DND-41 (cell line): ENCODE results near the gene PROM2.

Experiments used
- ATAC-seq: fragments of 200-7000 bp; cut with Tn5 transposase; 3 replicates; pipeline ENCODE4 v1.9.1; 2021; ENCODE audit warnings: low read depth; ENCODE audit not compliant: insufficient read depth
- DNase-seq: peaks from one replicate; pipeline ENCODE4 v3.0.0-alpha.2; 2020
- H2AFZ ChIP-seq: 2 replicates; pipeline ENCODE4 v1.6.0; 2012; ENCODE audit warnings: low read depth, low read length
- H3K27ac ChIP-seq: 2 replicates; pipeline ENCODE4 v1.5.1; 2012; ENCODE audit warnings: low read length, inconsistent platforms
- H3K27me3 ChIP-seq: fragments of 200-600 bp; sonication (generic); 2 replicates; pipeline ENCODE4 v1.6.0; 2012; ENCODE audit warnings: low read length, mild to moderate bottlenecking, inconsistent platforms; ENCODE audit not compliant: insufficient read depth, poor library complexity
- H3K36me3 ChIP-seq: 2 replicates; pipeline ENCODE4 v1.5.1; 2012; ENCODE audit warnings: low read length, inconsistent platforms; ENCODE audit not compliant: insufficient read depth
- H3K4me1 ChIP-seq: 2 replicates; pipeline ENCODE4 v1.5.1; 2012; ENCODE audit warnings: mild to moderate bottlenecking, low read length; ENCODE audit not compliant: insufficient read depth
- H3K4me2 ChIP-seq: 2 replicates; pipeline ENCODE4 v1.6.0; 2012; ENCODE audit warnings: mild to moderate bottlenecking, moderate library complexity, low read length, inconsistent platforms; ENCODE audit not compliant: insufficient read depth
- H3K4me3 ChIP-seq, 2 experiments: fragments of 200-600 bp in 1 of 2; shearing (Covaris generic) in 1 of 2; 2 replicates each; pipeline ENCODE4 v1.5.1; 2012 to 2016; ENCODE audit warnings: inconsistent platforms in 2 of 2, low read length in 2 of 2, mild to moderate bottlenecking in 2 of 2, low read depth in 1 of 2, moderate library complexity in 1 of 2
- H3K79me2 ChIP-seq: 2 replicates; pipeline ENCODE4 v1.6.0; 2012; ENCODE audit warnings: low read length, inconsistent platforms; ENCODE audit not compliant: insufficient read depth
- H3K9ac ChIP-seq: 2 replicates; pipeline ENCODE4 v1.6.0; 2012; ENCODE audit warnings: low read depth, mild to moderate bottlenecking, inconsistent platforms, low read length, moderate library complexity
- H3K9me3 ChIP-seq: 2 replicates; pipeline ENCODE4 v1.5.1; 2012; ENCODE audit warnings: low read length, moderate library complexity, mild to moderate bottlenecking, inconsistent platforms; ENCODE audit not compliant: insufficient read depth, severe bottlenecking
- H4K20me1 ChIP-seq: 2 replicates; pipeline ENCODE4 v1.6.0; 2012; ENCODE audit warnings: low read length; ENCODE audit not compliant: insufficient read depth
- CTCF ChIP-seq: IDR thresholded peaks from 2 replicates; pipeline ENCODE4 v1.5.1; 2012; ENCODE audit warnings: borderline replicate concordance, low read length, moderate library complexity, mild to moderate bottlenecking; ENCODE audit not compliant: poor library complexity, severe bottlenecking; ENCODE audit errors: extremely low read depth
- EZH2 ChIP-seq: IDR thresholded peaks from 3 replicates; pipeline ENCODE4 v1.6.1; 2012; ENCODE audit warnings: borderline replicate concordance, low read depth, mild to moderate bottlenecking, moderate library complexity, low read length, inconsistent platforms; ENCODE audit not compliant: severe bottlenecking

The PROM2 gene

DNA sequence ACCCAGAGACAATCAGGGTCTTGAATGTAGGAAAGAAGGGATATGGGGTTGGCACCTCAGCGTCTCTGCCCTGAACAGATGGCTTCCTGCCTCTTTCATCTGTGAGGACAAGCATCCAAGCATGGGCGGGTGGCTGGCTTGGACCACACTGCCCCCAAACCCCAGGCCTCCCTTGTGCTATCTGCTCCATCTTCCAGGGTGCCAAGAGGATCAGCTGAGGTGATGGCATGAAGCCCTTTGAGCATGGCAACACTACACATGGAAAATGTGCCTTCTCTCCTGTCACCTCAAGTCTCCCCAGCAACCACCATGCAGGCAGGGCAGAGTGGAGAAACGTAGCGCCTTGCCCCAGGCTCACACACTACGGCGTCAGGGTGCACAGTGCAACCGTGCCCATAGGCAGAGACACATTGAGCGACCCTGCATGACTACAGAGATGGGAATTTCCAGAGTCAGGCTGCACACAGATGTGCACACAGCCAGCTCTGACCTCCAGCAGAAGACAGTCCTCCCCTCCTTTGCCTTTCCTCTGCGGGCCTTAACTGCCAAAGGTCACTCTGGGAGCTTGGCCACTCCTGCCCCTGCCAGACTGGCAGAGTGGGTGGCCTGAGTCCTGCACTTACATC, 24.4 kb downstream of the PROM2 start:
- 0 out of 2 replicates have a peak overlapping the region, but pooled peaks have one; percentile 9 for H3K27ac ChIP-seq
- H3K4me1 ChIP-seq = peaks cover 49% of the 10 kb centered on the region
- no peak overlapping the region for H2AFZ ChIP-seq
- no peaks in the 10 kb centered on the region for H3K36me3 ChIP-seq
- no peak for ATAC-seq
- no peak overlapping the region for H3K4me3 ChIP-seq
- TF ChIP-seq CTCF (no peak), EZH2 (no peak)
- H3K9me3 ChIP-seq = no peaks in the 10 kb centered on the region
- H3K27me3 ChIP-seq = no peaks in the 10 kb centered on the region
- peaks cover 6% of the 10 kb centered on the region; the same call in 1 of the 2 replicates for H4K20me1 ChIP-seq
- DNase-seq = no peak
- peaks cover 7% of the 10 kb centered on the region; the same call in 1 of the 2 replicates for H3K79me2 ChIP-seq
- H3K4me2 ChIP-seq = peak overlapping the region; percentile 68
- H3K9ac ChIP-seq = no peak overlapping the region

GRCh38 chr2:95299961-95300360, 25.7 kb downstream of the PROM2 start:
- Histone ChIP-seq H3K4me2 (0 out of 2 replicates have a peak overlapping the region, but pooled peaks have one; percentile 5), H3K4me1 (peaks cover 49% of the 10 kb centered on the region)
- no peak for TF ChIP-seq EZH2

DNA sequence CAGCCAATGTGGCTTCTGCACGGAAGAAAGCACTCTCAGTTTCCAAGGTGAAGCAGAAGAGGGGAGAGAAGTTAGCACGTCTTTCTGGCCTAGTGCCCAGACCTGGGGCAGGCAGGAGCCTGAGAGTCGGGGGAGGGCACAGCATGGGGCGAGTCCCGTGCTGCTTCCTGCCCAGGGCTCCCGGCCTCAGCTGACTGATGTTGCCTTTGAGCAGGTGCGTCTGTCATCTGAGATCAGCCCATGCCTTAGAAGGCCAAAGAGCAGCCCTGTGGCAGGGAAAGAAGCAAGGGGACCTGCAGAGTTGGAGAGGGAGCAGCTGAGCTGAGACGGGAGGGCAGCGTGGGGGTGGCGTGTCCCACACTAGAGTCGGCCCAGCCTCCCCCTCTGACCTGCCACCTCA, 26.2 kb downstream of the PROM2 start:
- Histone ChIP-seq H3K4me2 (peak overlapping the region; percentile 8; the same call in 1 of the 2 replicates), H3K4me1 (peaks cover 49% of the 10 kb centered on the region), H3K27ac (peak overlapping the region; percentile 29; the same call in 1 of the 2 replicates), H2AFZ (no peak overlapping the region), H3K79me2 (peaks cover 7% of the 10 kb centered on the region; the same call in 1 of the 2 replicates), H3K9me3 (no peaks in the 10 kb centered on the region), H3K27me3 (no peaks in the 10 kb centered on the region), H3K4me3 (no peak overlapping the region), H3K36me3 (no peaks in the 10 kb centered on the region), H3K9ac (no peak overlapping the region), H4K20me1 (peaks cover 6% of the 10 kb centered on the region; the same call in 1 of the 2 replicates)
- TF ChIP-seq CTCF (no peak), EZH2 (no peak)
- DNase-seq (peak; percentile 74), ATAC-seq (peak; percentile 82)

More at GRCh38 chr2:95299961-95300360, 25.7 kb downstream of the PROM2 start:
- H3K27ac ChIP-seq = peak overlapping the region; percentile 24; the same call in 1 of the 2 replicates
- DNase-seq = no peak
- H3K36me3 ChIP-seq = no peaks in the 10 kb centered on the region
- no peaks in the 10 kb centered on the region for H3K27me3 ChIP-seq
- H3K79me2 ChIP-seq = peaks cover 7% of the 10 kb centered on the region; the same call in 1 of the 2 replicates
- no peak overlapping the region for H3K4me3 ChIP-seq
- no peaks in the 10 kb centered on the region for H3K9me3 ChIP-seq
- ATAC-seq = no peak
- peaks cover 6% of the 10 kb centered on the region; the same call in 1 of the 2 replicates for H4K20me1 ChIP-seq
- H2AFZ ChIP-seq = no peak overlapping the region
- 0 out of 2 replicates have a peak overlapping the region, but pooled peaks have one; percentile 2 for H3K9ac ChIP-seq

DNA sequence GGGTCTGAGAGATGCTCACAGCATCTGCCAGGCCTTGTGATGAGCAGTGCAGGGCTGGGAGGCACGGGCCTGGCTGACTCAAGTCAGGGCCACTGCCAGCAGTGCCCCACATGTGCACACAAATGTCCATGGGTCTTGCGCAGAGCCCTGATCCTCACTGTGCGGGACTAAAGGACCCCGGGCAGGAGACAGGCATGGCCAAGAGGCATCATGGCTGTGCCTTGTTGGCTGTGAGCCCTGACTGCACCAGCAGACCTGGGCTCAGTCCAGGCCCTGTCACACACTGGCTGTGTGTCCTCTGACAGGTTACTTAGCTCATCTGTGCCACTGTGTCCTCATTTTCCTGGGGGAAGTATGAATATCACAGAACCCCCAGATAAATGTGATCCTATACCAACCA, 26.9 kb downstream of the PROM2 start:
- H3K9me3 ChIP-seq = no peaks in the 10 kb centered on the region
- no peak for TF ChIP-seq CTCF
- no peak for TF ChIP-seq EZH2
- peaks cover 6% of the 10 kb centered on the region; the same call in 1 of the 2 replicates for H4K20me1 ChIP-seq
- H3K4me1 ChIP-seq = peaks cover 48% of the 10 kb centered on the region
- no peak for DNase-seq
- no peak overlapping the region for H3K9ac ChIP-seq
- peaks cover 7% of the 10 kb centered on the region; the same call in 1 of the 2 replicates for H3K79me2 ChIP-seq
- H3K27ac ChIP-seq = peak overlapping the region; percentile 29; the same call in 1 of the 2 replicates
- no peak overlapping the region for H3K4me3 ChIP-seq
- no peaks in the 10 kb centered on the region for H3K27me3 ChIP-seq
- no peak overlapping the region for H2AFZ ChIP-seq
- no peak overlapping the region for H3K4me2 ChIP-seq
- ATAC-seq = no peak
- no peaks in the 10 kb centered on the region for H3K36me3 ChIP-seq
